C4-2B (cell line): ENCODE data around the gene KRT33B.

Source experiments
- CTCF ChIP-seq: fragments of 450-650 bp; conservative IDR thresholded peaks from 2 replicates; pipeline ENCODE4 v1.5.1; 2017; ENCODE audit warnings: mild to moderate bottlenecking
- ZFX ChIP-seq: fragments of 450-650 bp; IDR thresholded peaks from 2 replicates; pipeline ENCODE4 v1.6.1; 2017

DNA sequence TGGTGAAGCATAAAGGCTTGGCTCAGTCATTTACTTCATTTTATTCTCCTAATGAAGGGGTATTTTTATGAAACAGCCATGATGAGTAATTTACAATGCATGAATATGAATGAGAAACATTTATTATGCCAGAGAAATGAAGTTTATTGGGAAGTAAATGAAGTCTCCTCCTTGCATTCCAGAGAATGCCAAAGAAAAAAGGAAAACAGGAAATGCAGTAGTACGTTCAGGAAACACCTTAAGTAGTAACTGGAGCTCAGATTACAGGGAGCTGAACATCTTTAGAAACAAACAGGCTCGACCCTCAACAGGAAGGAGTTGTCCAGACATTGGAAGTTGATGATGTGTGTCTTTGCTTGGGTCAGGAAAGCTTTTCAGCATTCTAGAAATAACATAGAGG is 7.9 kb upstream of the KRT33B start:
- no peak for TF ChIP-seq CTCF
- no peak for TF ChIP-seq ZFX
